Liver (tissue), 9 donors: Measurements from ENCODE around the gene TRAPPC12. TPM values are rescaled to one million over a fixed set of nuclear protein-coding genes. Genes with fewer than 3 reads are reported as not detected.
A peak's percentile ranks its signal among the peaks of the same experiment; 100 is the strongest.

Experiments used
- DNase-seq: peaks from one replicate; pipeline ENCODE4 v3.0.0-alpha.2; 2017; ENCODE audit warnings: low spot score
- H3K27ac ChIP-seq, 2 donors: one replicate each; pipeline ENCODE4 v1.7.0; 2013; ENCODE audit warnings: inconsistent platforms in 2 of 2, low read length in 2 of 2, control low read depth in 1 of 2, low read depth in 1 of 2, mild to moderate bottlenecking in 1 of 2
- H3K27me3 ChIP-seq, 4 donors: one replicate each; pipeline versions ENCODE4 v1.6.1 to v1.7.0; 2013; ENCODE audit warnings: low read length in 3 of 4, inconsistent platforms in 1 of 4, mild to moderate bottlenecking in 1 of 4, moderate library complexity in 1 of 4; ENCODE audit not compliant: control insufficient read depth in 4 of 4, insufficient read depth in 4 of 4
- H3K36me3 ChIP-seq, 4 donors: one replicate each; pipeline versions ENCODE4 v1.6.1 to v1.7.0; 2013; ENCODE audit warnings: low read length in 3 of 4, mild to moderate bottlenecking in 3 of 4, low read depth in 1 of 4, moderate library complexity in 1 of 4; ENCODE audit not compliant: control insufficient read depth in 4 of 4, insufficient read depth in 3 of 4
- H3K4me1 ChIP-seq, 4 donors: one replicate each; pipeline versions ENCODE4 v1.6.1 to v1.7.0; 2013; ENCODE audit warnings: low read length in 3 of 4, mild to moderate bottlenecking in 3 of 4, moderate library complexity in 1 of 4; ENCODE audit not compliant: control insufficient read depth in 4 of 4, insufficient read depth in 4 of 4
- H3K4me3 ChIP-seq, 3 donors: one replicate each; pipeline versions ENCODE4 v1.6.1 to v1.7.0; 2013; ENCODE audit warnings: low read length in 3 of 3, control low read depth in 1 of 3, low read depth in 1 of 3, mild to moderate bottlenecking in 1 of 3
- H3K9ac ChIP-seq, 2 donors: one replicate each; pipeline ENCODE4 v1.7.0; 2013; ENCODE audit warnings: low read length in 2 of 2, mild to moderate bottlenecking in 2 of 2, moderate library complexity in 2 of 2, control low read depth in 1 of 2, low read depth in 1 of 2
- H3K9me3 ChIP-seq, 4 donors: one replicate each; pipeline versions ENCODE4 v1.6.1 to v1.7.0; 2013; ENCODE audit warnings: low read length in 3 of 4; ENCODE audit not compliant: control insufficient read depth in 4 of 4
- ATF3 ChIP-seq: IDR thresholded peaks from 2 replicates; pipeline ENCODE4 v1.6.1; 2016; ENCODE audit warnings: antibody characterized with exemption
- CTCF ChIP-seq: fragments of 150-350 bp; IDR thresholded peaks from 2 replicates; pipeline ENCODE4 v1.5.1; 2017; ENCODE audit warnings: improper control_type of control experiment, low read depth, low read length; ENCODE audit not compliant: missing input control
- EGR1 ChIP-seq, 2 donors: IDR thresholded peaks; 2 replicates each; pipeline ENCODE4 v1.6.1; 2016 to 2018; ENCODE audit warnings: antibody characterized with exemption in 2 of 2, low read depth in 2 of 2
- FOXA1 ChIP-seq: IDR thresholded peaks from 2 replicates; pipeline ENCODE4 v1.6.1; 2016; ENCODE audit warnings: antibody characterized with exemption
- FOXA2 ChIP-seq: IDR thresholded peaks from 2 replicates; pipeline ENCODE4 v1.6.1; 2016; ENCODE audit warnings: antibody characterized with exemption
- GABPA ChIP-seq, 2 donors: IDR thresholded peaks in 1 of 2; conservative IDR thresholded peaks in 1 of 2; 2 replicates each; pipeline ENCODE4 v1.6.1; 2016; ENCODE audit warnings: antibody characterized with exemption in 2 of 2, mild to moderate bottlenecking in 1 of 2, moderate library complexity in 1 of 2
- HNF4G ChIP-seq: IDR thresholded peaks from 2 replicates; pipeline ENCODE4 v1.6.1; 2016; ENCODE audit warnings: antibody characterized with exemption
- JUND ChIP-seq, 2 donors: IDR thresholded peaks; 2 replicates each; pipeline ENCODE4 v1.6.1; 2016; ENCODE audit warnings: antibody characterized with exemption in 2 of 2
- MAX ChIP-seq: IDR thresholded peaks from 2 replicates; pipeline ENCODE4 v1.6.1; 2016; ENCODE audit warnings: antibody characterized with exemption
- NR2F2 ChIP-seq: IDR thresholded peaks from 2 replicates; pipeline ENCODE4 v1.6.1; 2016; ENCODE audit warnings: antibody characterized with exemption
- REST ChIP-seq: IDR thresholded peaks from 2 replicates; pipeline ENCODE4 v1.6.1; 2016; ENCODE audit warnings: antibody characterized with exemption, mild to moderate bottlenecking
- RXRA ChIP-seq, 2 donors: IDR thresholded peaks; 2 replicates each; pipeline ENCODE4 v1.6.1; 2017 to 2018; ENCODE audit warnings: antibody characterized with exemption in 2 of 2, mild to moderate bottlenecking in 1 of 2
- SP1 ChIP-seq: IDR thresholded peaks from 2 replicates; pipeline ENCODE4 v1.6.1; 2018; ENCODE audit warnings: antibody characterized with exemption, mild to moderate bottlenecking
- TAF1 ChIP-seq: conservative IDR thresholded peaks from 2 replicates; pipeline ENCODE4 v1.6.1; 2016; ENCODE audit warnings: antibody characterized with exemption, mild to moderate bottlenecking
- YY1 ChIP-seq: IDR thresholded peaks from 2 replicates; pipeline ENCODE4 v1.6.1; 2016; ENCODE audit warnings: antibody characterized with exemption, mild to moderate bottlenecking
- ZBTB33 ChIP-seq: IDR thresholded peaks from 2 replicates; pipeline ENCODE4 v1.6.1; 2016; ENCODE audit warnings: antibody characterized with exemption
- WGBS: extraction: QIAGEN DNeasy Blood & Tissue Kit; methylation state at CpG from one replicate; pipeline ENCODE4 v1.1.7; 2013; 5-methylcytosine and 5-hydroxymethylcytosine counted together
- polyA plus RNA-seq, 2 donors: library from polyadenylated mRNA; stranded (reverse) in 1 of 2; unstranded in 1 of 2; fragments of 200-250 nt in 1 of 2; fragments of >200 nt in 1 of 2; fragmentation: Nextera tagmentation in 1 of 2; extraction: Ambion mirVana in 1 of 2; gene quantifications; one replicate each; pipeline versions ENCODE4 v1.2.1 to v1.2.3, GENCODE V29; 2013 to 2015
- total RNA-seq, 2 donors: library from RNA; depleted of rRNA; stranded (reverse); fragments of >200 nt; gene quantifications; one replicate each; pipeline ENCODE4 v1.2.3, GENCODE V29; 2014
- donor health status: healthy.
- donor health status: healthy.
- donor health status: healthy.
- donor health status: healthy.
- donor health status: healthy.

The TRAPPC12 gene
- total and polyA plus RNA-seq, 4 donors = 30.2 to 60.9 (median 39.7) TPM

GRCh38 chr2:3505771-3506170 lies 126.3 kb downstream of the TRAPPC12 start:
- Histone ChIP-seq H3K27ac (no peak overlapping the region), H3K36me3 (peaks cover 4 to 41% (median 33%) of the 10 kb centered on the region in 4 donors), H3K9me3 (no peaks in the 10 kb centered on the region), H3K4me3 (no peak overlapping the region), H3K9ac (no peak overlapping the region), H3K27me3 (no peaks in the 10 kb centered on the region), H3K4me1 (peaks cover 2 to 38% (median 23%) of the 10 kb centered on the region in 4 donors)
- no peak for TF ChIP-seq FOXA2
- no peak for TF ChIP-seq ZBTB33
- no peak for TF ChIP-seq REST
- TF ChIP-seq YY1 = no peak
- no peak for TF ChIP-seq CTCF
- TF ChIP-seq EGR1 (IDR thresholded peaks at IDR 0.05; ENCODE audit: low read depth in 2 of 2) = no peak
- TF ChIP-seq NR2F2 = no peak
- TF ChIP-seq ATF3 = no peak
- no peak for TF ChIP-seq SP1
- TF ChIP-seq JUND (IDR thresholded peaks at IDR 0.05) = no peak
- no peak for TF ChIP-seq HNF4G
- peak; percentile 19 for DNase-seq
- 58% methylated on average over 4 of the region's 4 CpGs for WGBS

GRCh38 chr2:3512086-3512485 lies 132.6 kb downstream of the TRAPPC12 start:
- Histone ChIP-seq H3K4me3 (no peak overlapping the region), H3K27ac (no peak overlapping the region), H3K9ac (no peak overlapping the region), H3K36me3 (peaks cover 2 to 39% (median 28%) of the 10 kb centered on the region in 4 donors), H3K9me3 (no peaks in the 10 kb centered on the region), H3K4me1 (peaks cover 6 to 42% (median 27%) of the 10 kb centered on the region in 4 donors), H3K27me3 (no peaks in the 10 kb centered on the region)
- TF ChIP-seq SP1 (no peak), YY1 (no peak), CTCF (no peak), ATF3 (no peak), GABPA (IDR thresholded peaks at IDR 0.05 in 1 of 2, conservative IDR thresholded peaks at IDR 0.05 in 1 of 2) (no peak), HNF4G (no peak), JUND (IDR thresholded peaks at IDR 0.05) (no peak), TAF1 (no peak), MAX (no peak), RXRA (IDR thresholded peaks at IDR 0.05) (no peak), FOXA1 (no peak), REST (no peak), NR2F2 (no peak)
- 69% methylated on average over 2 of the region's 2 CpGs for WGBS
- no peak for DNase-seq
